Astrocyte of the spinal cord (primary cell): ENCODE results near the gene SUV39H1.
"Not testable (repeated sequence)": the region's sequence is repeated elsewhere in the genome, so short reads cannot be mapped to it uniquely, and the experiment has no call there.

Experiments
- DNase-seq: peaks from one replicate; pipeline ENCODE4 v3.0.0; 2011; ENCODE audit warnings: low read depth, low spot score
- H3K4me3 ChIP-seq: 2 replicates; pipeline ENCODE4 v1.5.1; 2011; ENCODE audit warnings: low read depth, mild to moderate bottlenecking, low read length, moderate library complexity
- in situ Hi-C: cut with HindIII; loops from 2 replicates; pipeline ENCODE4 v1.10.0; 2017; ENCODE audit warnings: low sequenced_read_pairs
- TF ChIP-seq, protein P1 (sequence below): IDR thresholded peaks from 2 replicates; pipeline ENCODE4 v1.5.1; 2012; ENCODE audit warnings: low read depth, mild to moderate bottlenecking, low read length, inconsistent platforms

SUV39H1 gene

DNA sequence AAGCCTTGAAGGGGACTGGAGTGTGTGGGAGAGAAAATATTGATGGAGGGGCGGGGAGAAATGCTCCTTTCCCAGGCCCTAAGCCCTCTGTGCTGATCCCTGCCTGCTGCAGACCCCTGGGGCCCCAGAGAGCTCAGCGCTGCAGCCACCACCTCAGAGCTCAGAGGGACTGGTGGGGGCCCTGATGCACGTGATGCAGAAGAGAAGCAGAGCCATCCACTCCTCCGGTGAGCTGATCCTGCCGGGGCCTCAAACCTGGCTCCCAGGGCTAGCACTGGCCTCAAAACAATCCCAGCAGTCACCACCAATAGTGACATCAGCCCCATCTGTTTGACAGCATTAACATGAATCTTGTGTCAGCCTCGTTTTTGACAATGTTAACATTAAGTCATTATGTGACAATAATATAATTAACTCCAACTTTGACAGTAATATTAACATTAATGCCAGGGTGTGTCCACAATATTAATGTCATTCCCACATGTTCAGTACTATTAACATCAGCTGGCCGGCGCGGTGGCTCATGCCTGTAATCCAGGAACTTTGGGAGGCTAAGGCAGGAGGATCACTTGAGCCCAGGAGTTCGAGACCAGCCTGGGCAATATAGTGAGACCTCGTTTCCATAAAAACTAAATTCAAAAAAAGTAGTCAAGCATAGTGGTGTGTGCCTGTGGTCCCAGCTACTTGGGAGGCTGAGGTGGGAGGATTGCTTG lies 7.2 kb upstream of the SUV39H1 start:
- in situ Hi-C loops = no loop called here
- H3K4me3 ChIP-seq = no peak overlapping the region
- TF ChIP-seq, protein P1, sequence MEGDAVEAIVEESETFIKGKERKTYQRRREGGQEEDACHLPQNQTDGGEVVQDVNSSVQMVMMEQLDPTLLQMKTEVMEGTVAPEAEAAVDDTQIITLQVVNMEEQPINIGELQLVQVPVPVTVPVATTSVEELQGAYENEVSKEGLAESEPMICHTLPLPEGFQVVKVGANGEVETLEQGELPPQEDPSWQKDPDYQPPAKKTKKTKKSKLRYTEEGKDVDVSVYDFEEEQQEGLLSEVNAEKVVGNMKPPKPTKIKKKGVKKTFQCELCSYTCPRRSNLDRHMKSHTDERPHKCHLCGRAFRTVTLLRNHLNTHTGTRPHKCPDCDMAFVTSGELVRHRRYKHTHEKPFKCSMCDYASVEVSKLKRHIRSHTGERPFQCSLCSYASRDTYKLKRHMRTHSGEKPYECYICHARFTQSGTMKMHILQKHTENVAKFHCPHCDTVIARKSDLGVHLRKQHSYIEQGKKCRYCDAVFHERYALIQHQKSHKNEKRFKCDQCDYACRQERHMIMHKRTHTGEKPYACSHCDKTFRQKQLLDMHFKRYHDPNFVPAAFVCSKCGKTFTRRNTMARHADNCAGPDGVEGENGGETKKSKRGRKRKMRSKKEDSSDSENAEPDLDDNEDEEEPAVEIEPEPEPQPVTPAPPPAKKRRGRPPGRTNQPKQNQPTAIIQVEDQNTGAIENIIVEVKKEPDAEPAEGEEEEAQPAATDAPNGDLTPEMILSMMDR = no peak
- no peak for DNase-seq

- in situ Hi-C loops, H3K4me3 ChIP-seq, DNase-seq: not testable (repeated sequence)
Observed at GRCh38 chrX:48691746-48692145, 4.8 kb upstream of the SUV39H1 start.

GRCh38 chrX:48694776-48695533 lies 1.6 kb upstream of the SUV39H1 start:
- in situ Hi-C loops = no loop called here
- TF ChIP-seq, protein P1 = no peak
- H3K4me3 ChIP-seq = no peak overlapping the region
- no peak for DNase-seq

- TF ChIP-seq, protein P1 = no peak
- DNase-seq = no peak
- no peak overlapping the region for H3K4me3 ChIP-seq
- in situ Hi-C loops = no loop called here
Observed at GRCh38 chrX:48695534-48695896, 1.0 kb upstream of the SUV39H1 start.

DNA sequence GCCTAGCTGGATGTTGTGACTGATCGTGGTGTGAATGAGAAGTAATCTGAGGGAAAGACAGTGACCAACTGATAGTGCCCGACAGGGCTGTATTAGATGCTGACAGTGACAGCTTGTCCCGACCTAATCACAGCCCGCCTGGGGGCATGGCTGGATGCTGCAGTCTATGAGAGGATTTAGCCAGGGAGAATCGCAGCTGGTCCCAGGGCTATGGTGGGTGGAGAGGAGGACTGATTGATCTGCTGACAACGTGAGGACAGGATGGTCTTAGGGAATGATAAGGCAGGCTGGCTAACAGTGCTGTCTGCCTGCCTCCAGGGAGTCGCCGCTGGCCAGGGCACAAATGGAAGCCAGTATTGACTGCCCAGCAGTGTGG lies 621 bp upstream of the SUV39H1 start:
- peak overlapping the region; percentile 53 for H3K4me3 ChIP-seq
- no peak for DNase-seq
- in situ Hi-C loops = no loop called here
- TF ChIP-seq, protein P1 = no peak

GRCh38 chrX:48696909-48697727 lies 584 bp downstream of the SUV39H1 start:
- in situ Hi-C loops = no loop called here
- TF ChIP-seq, protein P1 = no peak
- peak overlapping the region; percentile 60 for H3K4me3 ChIP-seq
- peak; percentile 22 for DNase-seq
